Activated naive CD4-positive, alpha-beta T cell treated with anti-CD3 and anti-CD28 coated beads, Interleukin-2, amount 50 U/mL, for 72 hours (primary cell): ENCODE results near the gene PLXNA4. TPM values are rescaled to one million over a fixed set of nuclear protein-coding genes. Genes with fewer than 3 reads are reported as not detected.

Source experiments
- ATAC-seq, 2 donors: fragments of 150-1000 bp; cut with Tn5 transposase; 2 replicates each; pipeline ENCODE4 v1.10.0; 2021; ENCODE audit warnings: mild to moderate bottlenecking in 2 of 2, moderate library complexity in 2 of 2
- DNase-seq, 2 donors: peaks; one replicate each; pipeline ENCODE4 v3.0.0; 2021 to 2022; ENCODE audit warnings: low spot score in 2 of 2
- H3K27ac Mint-ChIP-seq, 2 donors: one replicate each; pipeline ENCODE4 v1.8.0; 2022; ENCODE audit warnings: mild to moderate bottlenecking in 2 of 2, mixed read lengths in 2 of 2
- H3K36me3 Mint-ChIP-seq, 2 donors: one replicate each; pipeline ENCODE4 v1.8.0; 2022; ENCODE audit warnings: mixed read lengths in 2 of 2
- H3K9me3 Mint-ChIP-seq, 2 donors: one replicate each; pipeline ENCODE4 v1.8.0; 2022; ENCODE audit warnings: mixed read lengths in 2 of 2
- total RNA-seq, 2 donors: library from RNA; stranded (reverse); gene quantifications; one replicate each; pipeline ENCODE4 v1.2.3, GENCODE V29; 2022

PLXNA4 gene
- total RNA-seq, 2 donors from 2014 or later, result 0.06 to 0.41 TPM

- Mint-ChIP-seq H3K36me3 (no peaks in the 10 kb centered on the region), H3K27ac (peak overlapping the region; percentile 67 to 79), H3K9me3 (no peaks in the 10 kb centered on the region)
- DNase-seq (no peak), ATAC-seq (peak; percentile 73 to 81)
Observed at GRCh38 chr7:132461032-132461592, 115.2 kb downstream of the PLXNA4 start.

GRCh38 chr7:132458729-132459128, 117.5 kb downstream of the PLXNA4 start:
- no peak for ATAC-seq
- DNase-seq, result no peak
- H3K27ac Mint-ChIP-seq, result no peak overlapping the region
- H3K36me3 Mint-ChIP-seq, result no peaks in the 10 kb centered on the region
- no peaks in the 10 kb centered on the region for H3K9me3 Mint-ChIP-seq

GRCh38 chr7:132457658-132458057, 118.6 kb downstream of the PLXNA4 start:
- ATAC-seq (no peak), DNase-seq (no peak)
- H3K27ac Mint-ChIP-seq, result peak overlapping the region in 1 of 2 donors; percentile 4
- H3K36me3 Mint-ChIP-seq, result no peaks in the 10 kb centered on the region
- no peaks in the 10 kb centered on the region for H3K9me3 Mint-ChIP-seq

DNA sequence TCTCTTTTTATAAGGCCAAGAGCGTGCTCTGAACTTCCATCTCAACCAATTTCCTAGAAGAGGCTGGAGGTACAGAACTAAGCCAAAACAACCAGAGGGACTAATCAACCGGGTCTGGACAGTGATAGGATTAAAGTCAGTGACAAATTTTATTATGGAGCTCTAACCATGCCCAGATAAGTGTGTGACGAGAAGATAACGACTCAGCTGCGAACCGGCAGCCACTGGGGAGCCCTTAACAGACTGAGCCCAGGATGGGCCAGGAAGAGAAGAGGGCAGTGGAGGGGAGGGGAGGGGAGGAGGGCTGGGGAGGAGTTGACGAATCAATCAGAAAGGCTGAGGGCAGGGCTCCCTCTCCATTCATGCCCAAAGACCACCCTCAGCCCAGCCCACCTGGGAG, 119.9 kb downstream of the PLXNA4 start:
- H3K36me3 Mint-ChIP-seq, result no peaks in the 10 kb centered on the region
- ATAC-seq, result no peak
- no peak for DNase-seq
- H3K27ac Mint-ChIP-seq, result no peak overlapping the region
- peaks cover 0 to 7% of the 10 kb centered on the region in 2 donors for H3K9me3 Mint-ChIP-seq

GRCh38 chr7:132455378-132455777, 120.9 kb downstream of the PLXNA4 start:
- ATAC-seq, result peak; percentile 60 to 69
- DNase-seq, result no peak
- Mint-ChIP-seq H3K36me3 (no peaks in the 10 kb centered on the region), H3K9me3 (peaks cover 0 to 7% of the 10 kb centered on the region in 2 donors), H3K27ac (peak overlapping the region; percentile 26 to 33)

DNA sequence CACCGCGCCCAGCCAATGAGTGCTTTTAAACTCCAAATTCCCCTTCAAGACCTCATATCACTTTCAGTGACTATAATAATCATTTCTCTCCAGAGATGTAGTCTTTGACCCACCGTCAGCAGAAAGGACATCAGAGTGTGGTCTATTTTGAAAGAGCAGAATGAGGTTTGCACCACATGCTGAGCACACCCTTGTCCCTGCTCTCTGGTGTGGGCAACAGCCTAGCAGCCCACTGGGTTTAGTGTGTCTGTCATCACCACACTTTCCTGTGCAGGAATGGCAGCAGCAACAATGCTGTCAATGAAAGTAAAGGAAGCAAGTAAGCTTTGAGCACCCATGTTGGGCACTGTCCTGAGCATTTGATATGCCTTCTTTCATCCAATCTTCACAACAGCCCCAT, 122.4 kb downstream of the PLXNA4 start:
- DNase-seq, result no peak
- ATAC-seq, result peak in 1 of 2 donors; percentile 56
- peaks cover 0 to 12% of the 10 kb centered on the region in 2 donors for H3K9me3 Mint-ChIP-seq
- H3K27ac Mint-ChIP-seq, result no peak overlapping the region
- H3K36me3 Mint-ChIP-seq, result no peaks in the 10 kb centered on the region

DNA sequence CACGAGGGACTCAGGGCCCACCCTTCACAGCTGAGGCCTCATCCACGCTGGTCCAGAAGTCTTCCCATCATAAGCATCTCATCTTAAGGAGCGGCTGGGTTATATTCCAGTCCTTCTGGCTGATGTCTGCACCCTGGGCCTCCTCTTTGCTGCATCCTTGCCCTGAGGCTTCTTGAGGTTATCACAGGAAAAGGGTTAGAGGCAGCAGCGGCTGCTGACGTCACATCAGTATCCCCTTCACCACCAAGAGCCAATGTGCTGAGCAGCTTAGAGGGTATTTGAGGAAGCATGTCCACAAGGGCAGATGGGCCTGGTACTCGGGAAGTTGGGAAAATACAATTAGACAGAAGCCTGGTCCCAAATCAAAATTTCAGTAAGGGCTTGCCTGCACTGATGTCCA, 125.1 kb downstream of the PLXNA4 start:
- H3K27ac Mint-ChIP-seq, result no peak overlapping the region
- DNase-seq, result no peak
- ATAC-seq, result no peak
- H3K36me3 Mint-ChIP-seq, result no peaks in the 10 kb centered on the region
- peaks cover 0 to 18% of the 10 kb centered on the region in 2 donors for H3K9me3 Mint-ChIP-seq

DNA sequence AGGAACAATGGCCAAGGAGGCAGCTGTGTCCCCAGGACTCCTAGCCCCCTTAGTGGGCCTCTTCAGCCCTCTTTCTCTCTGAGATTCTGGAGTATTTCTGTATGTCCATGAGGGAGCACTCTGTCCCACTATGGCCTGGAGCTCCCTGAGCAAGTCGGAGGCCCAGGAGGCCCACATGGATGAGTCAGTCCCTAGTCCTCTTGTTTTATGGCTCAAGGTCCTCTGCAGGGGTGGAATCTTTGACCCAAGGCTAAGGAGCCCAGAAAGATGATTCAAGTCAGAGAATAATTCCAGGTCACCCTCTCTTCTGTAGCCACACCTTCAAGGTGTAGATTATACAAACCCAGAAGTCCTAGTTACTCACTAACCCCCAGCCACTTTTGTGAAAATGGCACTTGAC, 125.6 kb downstream of the PLXNA4 start:
- Mint-ChIP-seq H3K27ac (peak overlapping the region in 1 of 2 donors; percentile 39), H3K36me3 (no peaks in the 10 kb centered on the region), H3K9me3 (peaks cover 0 to 18% of the 10 kb centered on the region in 2 donors)
- ATAC-seq (peak in 1 of 2 donors; percentile 10), DNase-seq (no peak)

DNA sequence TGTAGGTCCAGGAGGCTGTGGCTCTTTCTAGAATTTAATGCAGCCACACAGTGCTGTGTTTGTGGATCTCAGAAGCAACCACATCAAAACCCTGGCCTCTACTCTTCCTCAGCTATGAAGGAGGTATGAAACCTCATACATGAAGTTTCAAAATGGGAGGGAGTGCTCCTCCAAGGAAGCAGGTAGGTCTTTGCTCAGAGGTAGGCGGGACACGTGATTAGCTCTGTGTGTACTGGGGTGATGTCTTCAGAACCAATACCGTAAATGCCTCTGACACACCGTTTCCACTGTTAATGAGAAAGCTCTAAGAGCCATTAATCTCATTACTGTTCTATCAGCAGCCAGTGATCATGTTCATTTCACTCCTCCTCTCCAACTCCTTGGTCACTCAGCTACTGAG, 126.1 kb downstream of the PLXNA4 start:
- Mint-ChIP-seq H3K9me3 (peaks cover 0 to 18% of the 10 kb centered on the region in 2 donors), H3K36me3 (no peaks in the 10 kb centered on the region), H3K27ac (peak overlapping the region in 1 of 2 donors; percentile 39)
- ATAC-seq (peak; percentile 52 to 89), DNase-seq (peak in 1 of 2 donors; percentile 22)

- H3K9me3 Mint-ChIP-seq, result peaks cover 0 to 12% of the 10 kb centered on the region in 2 donors
- no peak for ATAC-seq
- no peak for DNase-seq
- peak overlapping the region in 1 of 2 donors; percentile 56 for H3K27ac Mint-ChIP-seq
- no peaks in the 10 kb centered on the region for H3K36me3 Mint-ChIP-seq
Observed at GRCh38 chr7:132446666-132447278, 129.5 kb downstream of the PLXNA4 start.

GRCh38 chr7:132446260-132446659, 130.0 kb downstream of the PLXNA4 start:
- DNase-seq (no peak), ATAC-seq (no peak)
- H3K27ac Mint-ChIP-seq, result no peak overlapping the region
- H3K36me3 Mint-ChIP-seq, result no peaks in the 10 kb centered on the region
- peaks cover 0 to 11% of the 10 kb centered on the region in 2 donors for H3K9me3 Mint-ChIP-seq

DNA sequence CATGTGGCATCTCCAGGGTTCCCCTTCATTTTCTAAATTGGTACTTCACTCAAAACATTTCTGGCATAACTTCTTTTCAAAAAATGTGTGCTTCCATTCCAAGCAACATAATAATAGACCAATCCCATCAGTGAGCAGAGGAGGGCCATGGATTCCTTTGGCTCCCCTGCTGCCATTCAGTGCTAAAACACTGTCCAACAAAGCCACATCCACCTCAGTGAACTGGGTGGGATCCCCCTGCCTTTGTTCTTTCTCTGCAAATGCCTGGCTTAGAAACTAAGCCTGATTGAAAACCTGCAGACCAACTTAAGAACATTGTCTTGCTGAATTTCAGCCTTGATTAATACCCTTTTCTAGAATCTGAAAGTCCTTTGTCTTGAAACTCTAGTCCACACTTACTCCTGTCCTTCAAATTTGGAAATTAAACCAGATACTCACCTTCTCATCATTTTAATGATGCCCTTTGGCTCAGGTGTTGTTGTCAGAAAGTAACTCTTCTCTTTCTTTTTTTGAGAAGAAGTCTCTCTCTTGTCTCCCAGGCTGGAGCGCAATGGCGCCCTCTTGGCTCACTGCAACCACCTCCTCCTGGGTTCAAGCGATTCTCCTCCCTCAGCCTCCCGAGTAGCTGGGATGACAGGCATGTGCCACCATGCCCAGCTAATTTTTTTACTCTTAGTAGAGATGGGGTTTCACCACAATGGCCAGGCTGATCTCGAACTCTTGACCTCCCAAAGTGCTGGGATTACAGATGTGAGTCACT, 132.3 kb downstream of the PLXNA4 start:
- Mint-ChIP-seq H3K9me3 (peaks cover 0 to 6% of the 10 kb centered on the region in 2 donors), H3K36me3 (no peaks in the 10 kb centered on the region), H3K27ac (no peak overlapping the region)
- ATAC-seq, result no peak
- DNase-seq, result no peak

DNA sequence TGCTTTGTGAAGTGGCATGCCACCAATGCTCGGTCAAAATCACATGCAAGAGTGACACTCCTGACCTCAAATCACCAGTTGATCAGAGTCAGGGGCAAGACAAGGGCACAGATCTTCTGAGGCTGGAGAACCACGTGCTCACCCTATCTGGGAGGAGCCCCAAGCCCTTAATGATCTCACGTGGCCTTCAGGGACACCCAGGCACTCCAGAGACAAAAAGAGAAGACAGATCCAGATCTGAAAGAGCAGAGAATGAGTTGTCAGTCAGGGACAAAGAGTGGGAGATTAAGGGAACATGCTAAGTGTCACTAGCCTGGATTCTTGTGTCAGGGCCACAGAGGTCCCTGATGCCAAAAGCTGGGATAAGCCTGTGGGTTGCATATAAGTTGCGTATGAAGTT, 134.3 kb downstream of the PLXNA4 start:
- DNase-seq (no peak), ATAC-seq (no peak)
- Mint-ChIP-seq H3K36me3 (no peaks in the 10 kb centered on the region), H3K9me3 (peaks cover 0 to 1% of the 10 kb centered on the region in 2 donors), H3K27ac (no peak overlapping the region)

- Mint-ChIP-seq H3K36me3 (peaks cover 0 to 1% of the 10 kb centered on the region in 2 donors), H3K9me3 (peaks cover 0 to 8% of the 10 kb centered on the region in 2 donors), H3K27ac (no peak overlapping the region)
- DNase-seq (no peak), ATAC-seq (no peak)
Observed at GRCh38 chr7:132440151-132440550, 136.1 kb downstream of the PLXNA4 start.

DNA sequence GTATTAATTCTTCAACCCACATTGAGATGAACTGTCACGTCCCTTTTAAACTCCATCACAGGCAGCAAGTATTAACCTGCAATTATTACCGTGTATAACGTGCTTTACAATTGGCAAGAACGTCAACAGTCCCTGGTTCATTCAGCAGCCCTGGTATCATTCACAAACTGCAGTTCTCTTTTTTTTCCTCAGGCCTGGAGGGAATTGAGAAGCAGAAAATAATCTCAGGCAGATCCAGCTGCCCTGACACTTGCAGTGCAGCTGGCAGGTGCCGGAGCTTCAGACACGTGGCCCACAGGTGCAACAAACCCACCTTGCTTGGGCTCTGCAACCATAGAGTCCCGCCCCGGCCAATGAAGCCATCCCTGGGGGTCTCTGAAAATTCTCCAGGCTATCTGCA, 137.3 kb downstream of the PLXNA4 start:
- no peak for ATAC-seq
- H3K9me3 Mint-ChIP-seq, result peaks cover 6 to 17% of the 10 kb centered on the region in 2 donors
- peaks cover 0 to 10% of the 10 kb centered on the region in 2 donors for H3K36me3 Mint-ChIP-seq
- DNase-seq, result no peak
- H3K27ac Mint-ChIP-seq, result no peak overlapping the region

- Mint-ChIP-seq H3K27ac (peak overlapping the region; percentile 12 to 72), H3K36me3 (peaks cover 0 to 10% of the 10 kb centered on the region in 2 donors), H3K9me3 (peaks cover 6 to 18% of the 10 kb centered on the region in 2 donors)
- DNase-seq (peak in 1 of 2 donors; percentile 63), ATAC-seq (peak; percentile 83 to 84)
Observed at GRCh38 chr7:132437730-132438129, 138.5 kb downstream of the PLXNA4 start.

- ATAC-seq, result no peak
- Mint-ChIP-seq H3K36me3 (peaks cover 0 to 10% of the 10 kb centered on the region in 2 donors), H3K9me3 (peaks cover 6 to 18% of the 10 kb centered on the region in 2 donors), H3K27ac (no peak overlapping the region)
- no peak for DNase-seq
Observed at GRCh38 chr7:132436121-132436520, 140.1 kb downstream of the PLXNA4 start.
